HUDEP-2 (cell line): ENCODE data around the gene WSCD2.

Source experiments
- DNase-seq, 76 experiments: peaks; one replicate each; lab custom pipeline; 2025; ENCODE audit not compliant: unreplicated experiment in 76 of 76; lab: John Stamatoyannopoulos, UW

WSCD2 gene

GRCh38 chr12:108296945-108297344 is 167.9 kb downstream of the WSCD2 start:
- DNase-seq, result no peak

- no peak for DNase-seq
Observed at GRCh38 chr12:108297424-108297823, 168.3 kb downstream of the WSCD2 start.

- DNase-seq, result no peak
Observed at GRCh38 chr12:108297895-108298760, 169.0 kb downstream of the WSCD2 start.

GRCh38 chr12:108298761-108299275 is 169.7 kb downstream of the WSCD2 start:
- DNase-seq, result no peak

- DNase-seq, result no peak
Observed at GRCh38 chr12:108299516-108299915, 170.4 kb downstream of the WSCD2 start.
